Heart left ventricle (tissue), 16 donors: ENCODE data around the gene MRPL19. TPM values are rescaled to one million over a fixed set of nuclear protein-coding genes. Genes with fewer than 3 reads are reported as not detected.
A peak's percentile ranks its signal among the peaks of the same experiment; 100 is the strongest.

Experiments used
- ATAC-seq, 4 donors: fragments of 200-7000 bp; cut with Tn5 transposase; one replicate each; pipeline ENCODE4 v1.9.1; 2020 to 2022; ENCODE audit warnings: moderate library complexity in 4 of 4, mild to moderate bottlenecking in 3 of 4, moderate number of reproducible peaks in 1 of 4
- DNase-seq, 5 donors: peaks; one replicate each; pipeline ENCODE4 v3.0.0-alpha.2; 2020
- H3K27ac ChIP-seq, 12 donors: fragments of 200-600 bp; sonication (generic) in 4 of 12; one replicate each; pipeline versions ENCODE4 v1.5.0 to v1.8.0; 2016 to 2022; ENCODE audit warnings: mild to moderate bottlenecking in 2 of 12
- H3K27me3 ChIP-seq, 9 donors: fragments of 200-600 bp; sonication (generic) in 2 of 9; one replicate each; pipeline versions ENCODE4 v1.5.1 to v1.8.0; 2016 to 2022; ENCODE audit warnings: mild to moderate bottlenecking in 3 of 9
- H3K36me3 ChIP-seq, 9 donors: fragments of 200-600 bp; sonication (generic) in 2 of 9; one replicate each; pipeline versions ENCODE4 v1.5.0 to v1.8.0; 2018 to 2022; ENCODE audit warnings: mild to moderate bottlenecking in 2 of 9
- H3K4me1 ChIP-seq, 12 donors: fragments of 200-600 bp; sonication (generic) in 4 of 12; one replicate each; pipeline versions ENCODE4 v1.5.0 to v1.8.0; 2016 to 2022; ENCODE audit warnings: mild to moderate bottlenecking in 3 of 12
- H3K4me3 ChIP-seq, 12 donors: fragments of 200-600 bp; sonication (generic) in 4 of 12; one replicate each; pipeline versions ENCODE4 v1.5.0 to v1.8.0; 2017 to 2022; ENCODE audit warnings: mild to moderate bottlenecking in 9 of 12, moderate library complexity in 4 of 12
- H3K9me3 ChIP-seq, 12 donors: fragments of 200-600 bp; sonication (generic) in 4 of 12; one replicate each; pipeline versions ENCODE4 v1.5.0 to v1.8.0; 2016 to 2022; ENCODE audit warnings: mild to moderate bottlenecking in 1 of 12
- POLR2A ChIP-seq, 2 donors: fragments of 450-650 bp; IDR thresholded peaks; one replicate each; pipeline ENCODE4 v1.6.1; 2017; ENCODE audit warnings: antibody characterized with exemption in 2 of 2, mild to moderate bottlenecking in 2 of 2, moderate library complexity in 2 of 2
- WGBS, 4 donors: extraction: QIAGEN DNeasy Blood & Tissue Kit in 2 of 4; methylation state at CpG; one replicate each; pipeline versions ENCODE4 v1.1.5 to v1.1.7; 2013 to 2018; 5-methylcytosine and 5-hydroxymethylcytosine counted together
- intact Hi-C, 10 donors: fragments of 100-400 bp; cut with DNase I; formaldehyde crosslinking; loops; one replicate each; pipeline versions ENCODE4 v1.11.1 to v1.14.2; 2022
- polyA plus RNA-seq, 2 donors: library from polyadenylated mRNA; stranded (reverse); fragments of 200-250 nt; gene quantifications; one replicate each; pipeline ENCODE4 v1.2.3, GENCODE V29; 2013
- total RNA-seq, 9 donors: library from RNA; depleted of rRNA in 2 of 9; stranded (reverse); fragments of >200 nt in 2 of 9; fragmentation: NEBNext Ultra II Directional in 3 of 9; extraction: Animal tissue kit (Norgen Biotek cat#: 25700) in 3 of 9; gene quantifications; one replicate each; pipeline versions ENCODE4 v1.1.0 to v1.2.4, GENCODE V29; 2016 to 2023
- TF ChIP-seq, protein P1 (sequence below), 12 donors: fragments of 200-600 bp; sonication (generic) in 4 of 12; IDR thresholded peaks; one replicate each; pipeline versions ENCODE4 v1.5.0 to v1.8.0; 2018 to 2022; ENCODE audit warnings: antibody characterized with exemption in 12 of 12, mild to moderate bottlenecking in 5 of 12
- donor health status: ischemic (EF 13 %, LVEDD 7.1; RV severe dilation, severe dysfunction).
- donor health status: healthy with polysubstance abuse.
- donor health status: DM: no; HTN: yes; CAD: no.
- donor health status: DM: no; HTN: no; CAD: no.
- donor health status: ischemic (EF 25% LVEDD 6.9; RV normal size, moderate dysfunction).
- donor health status: ischemic (EF 25% LVEDD 5.7; RV mildly dilated, moderate dysfunction).
- donor health status: healthy.
- donor health status: DM: yes; HTN: yes; CAD: no.
- donor health status: ischemic (EF 35%, LVEDD 5.7; RV mildly dilated, moderate dysfunction).
- donor health status: nonischemic (EF 11% LVEDD 7.7; RV severe dilation, severe dysfunction).
- donor health status: DM: yes; HTN: yes; CAD: no.
- donor health status: PGD.
- donor health status: ischemic (EF 29% LVEDD 5.4; RV normal size, mild dysfunction).
- donor health status: nonischemic (EF 23%, LVEDD 6.1; RV moderate dilation, normal function).

MRPL19 gene
- total and polyA plus RNA-seq, 11 donors = 19.7 to 82.8 (median 56.4) TPM

GRCh38 chr2:75607988-75608683 is 38.4 kb upstream of the MRPL19 start:
- peak in 3 of 4 donors; percentile 38 to 67 (median 41) for ATAC-seq
- intact Hi-C loops = loop anchor here in 8 of 10 donors (2.0 to 10.0 kb wide), 6 partner anchors 141 to 916 kb away; no protein-coding TSS in a partner anchor
- 61 to 70% (median 65%) methylated on average over 7 of the region's 7 CpGs for WGBS, 4 donors
- H3K4me3 ChIP-seq = no peak overlapping the region
- no peaks in the 10 kb centered on the region for H3K9me3 ChIP-seq
- no peak overlapping the region for H3K27ac ChIP-seq
- no peak for DNase-seq
- H3K4me1 ChIP-seq = peaks cover 0 to 5% (median 2%) of the 10 kb centered on the region in 12 donors
- H3K36me3 ChIP-seq = no peaks in the 10 kb centered on the region
- peaks cover 0 to 42% (median 18%) of the 10 kb centered on the region in 9 donors for H3K27me3 ChIP-seq
- no peak for TF ChIP-seq POLR2A (IDR thresholded peaks at IDR 0.05)
- TF ChIP-seq, protein P1, sequence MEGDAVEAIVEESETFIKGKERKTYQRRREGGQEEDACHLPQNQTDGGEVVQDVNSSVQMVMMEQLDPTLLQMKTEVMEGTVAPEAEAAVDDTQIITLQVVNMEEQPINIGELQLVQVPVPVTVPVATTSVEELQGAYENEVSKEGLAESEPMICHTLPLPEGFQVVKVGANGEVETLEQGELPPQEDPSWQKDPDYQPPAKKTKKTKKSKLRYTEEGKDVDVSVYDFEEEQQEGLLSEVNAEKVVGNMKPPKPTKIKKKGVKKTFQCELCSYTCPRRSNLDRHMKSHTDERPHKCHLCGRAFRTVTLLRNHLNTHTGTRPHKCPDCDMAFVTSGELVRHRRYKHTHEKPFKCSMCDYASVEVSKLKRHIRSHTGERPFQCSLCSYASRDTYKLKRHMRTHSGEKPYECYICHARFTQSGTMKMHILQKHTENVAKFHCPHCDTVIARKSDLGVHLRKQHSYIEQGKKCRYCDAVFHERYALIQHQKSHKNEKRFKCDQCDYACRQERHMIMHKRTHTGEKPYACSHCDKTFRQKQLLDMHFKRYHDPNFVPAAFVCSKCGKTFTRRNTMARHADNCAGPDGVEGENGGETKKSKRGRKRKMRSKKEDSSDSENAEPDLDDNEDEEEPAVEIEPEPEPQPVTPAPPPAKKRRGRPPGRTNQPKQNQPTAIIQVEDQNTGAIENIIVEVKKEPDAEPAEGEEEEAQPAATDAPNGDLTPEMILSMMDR (IDR thresholded peaks at IDR 0.05) = no peak

- DNase-seq (peak; percentile 37 to 69 (median 49)), ATAC-seq (peak; percentile 74 to 91 (median 79))
- H3K27me3 ChIP-seq = peaks cover 0 to 42% (median 18%) of the 10 kb centered on the region in 9 donors
- H3K9me3 ChIP-seq = no peaks in the 10 kb centered on the region
- peaks cover 0 to 5% (median 2%) of the 10 kb centered on the region in 12 donors for H3K4me1 ChIP-seq
- TF ChIP-seq, protein P1 (IDR thresholded peaks at IDR 0.05) = peak; percentile 83 to 97 (median 91)
- TF ChIP-seq POLR2A (IDR thresholded peaks at IDR 0.05) = no peak
- no peak overlapping the region for H3K27ac ChIP-seq
- H3K4me3 ChIP-seq = peak overlapping the region in 7 of 12 donors; percentile 3 to 32 (median 19)
- intact Hi-C loops = loop anchor here in 9 of 10 donors (1.0 to 10.0 kb wide), 8 partner anchors 142 to 917 kb away; no protein-coding TSS in a partner anchor
- H3K36me3 ChIP-seq = no peaks in the 10 kb centered on the region
- WGBS, 4 donors = 11 to 16% (median 13%) methylated on average over 14 to 25 of the region's 25 CpGs
Measured at GRCh38 chr2:75608684-75609333, 37.8 kb upstream of the MRPL19 start.

- intact Hi-C loops = loop anchor here in 9 of 10 donors (1.0 to 10.0 kb wide), 8 partner anchors 142 to 917 kb away; no protein-coding TSS in a partner anchor
- DNase-seq = no peak
- Histone ChIP-seq H3K27ac (no peak overlapping the region), H3K9me3 (no peaks in the 10 kb centered on the region), H3K27me3 (peaks cover 0 to 42% (median 18%) of the 10 kb centered on the region in 9 donors), H3K4me1 (peaks cover 0 to 5% (median 2%) of the 10 kb centered on the region in 12 donors), H3K36me3 (no peaks in the 10 kb centered on the region), H3K4me3 (no peak overlapping the region)
- no peak for ATAC-seq
- 34 to 48% (median 42%) methylated on average over 5 of the region's 5 CpGs for WGBS, 4 donors
- TF ChIP-seq POLR2A (IDR thresholded peaks at IDR 0.05) = no peak
- TF ChIP-seq, protein P1 (IDR thresholded peaks at IDR 0.05) = peak in 3 of 12 donors; percentile 13 to 21 (median 17)
Measured at GRCh38 chr2:75609334-75609689, 37.3 kb upstream of the MRPL19 start.
